Sigmoid colon (tissue), 7 donors: Measurements from ENCODE around the gene PLTP. TPM values are rescaled to one million over a fixed set of nuclear protein-coding genes. Genes with fewer than 3 reads are reported as not detected.

ENCODE experiments used
- DNase-seq: peaks from one replicate; pipeline ENCODE4 v3.0.0-alpha.2; 2019
- H3K27ac ChIP-seq, 4 donors: fragments of 200-600 bp; sonication (generic); one replicate each; pipeline ENCODE4 v1.5.1; 2016 to 2019; ENCODE audit warnings: mild to moderate bottlenecking in 1 of 4
- H3K27me3 ChIP-seq, 3 donors: fragments of 200-600 bp; sonication (generic); one replicate each; pipeline ENCODE4 v1.5.1; 2019; ENCODE audit warnings: mild to moderate bottlenecking in 1 of 3
- H3K36me3 ChIP-seq, 4 donors: fragments of 200-600 bp; sonication (generic); one replicate each; pipeline ENCODE4 v1.5.1; 2016 to 2019
- H3K4me1 ChIP-seq, 4 donors: fragments of 200-600 bp; sonication (generic); one replicate each; pipeline ENCODE4 v1.5.1; 2017 to 2019
- H3K4me3 ChIP-seq, 4 donors: fragments of 200-600 bp; sonication (generic); one replicate each; pipeline ENCODE4 v1.5.1; 2017 to 2019; ENCODE audit warnings: mild to moderate bottlenecking in 2 of 4, moderate library complexity in 1 of 4
- H3K9me3 ChIP-seq, 4 donors: fragments of 200-600 bp in 3 of 4; sonication (generic) in 3 of 4; one replicate each; pipeline versions ENCODE4 v1.5.1 to v1.6.1; 2013 to 2019
- CTCF ChIP-seq, 4 experiments: fragments of 450-650 bp in 3 of 4; fragments of 200-600 bp in 1 of 4; IDR thresholded peaks; one replicate each; pipeline ENCODE4 v1.5.1; 2016 to 2019; ENCODE audit warnings: antibody characterized with exemption in 4 of 4, mild to moderate bottlenecking in 3 of 4, moderate library complexity in 2 of 4
- EP300 ChIP-seq, 4 donors: sonication (generic); formaldehyde crosslinking; IDR thresholded peaks; one replicate each; pipeline ENCODE4 v1.6.1; 2017; ENCODE audit warnings: antibody characterized with exemption in 4 of 4
- POLR2A ChIP-seq, 2 donors: fragments of 450-650 bp; IDR thresholded peaks; one replicate each; pipeline ENCODE4 v1.6.1; 2016; ENCODE audit warnings: antibody characterized with exemption in 2 of 2, mild to moderate bottlenecking in 2 of 2, moderate library complexity in 2 of 2
- POLR2AphosphoS5 ChIP-seq, 4 donors: sonication (generic); formaldehyde crosslinking; IDR thresholded peaks; one replicate each; pipeline ENCODE4 v1.6.1; 2017; ENCODE audit warnings: antibody characterized with exemption in 4 of 4
- WGBS, 2 donors: extraction: QIAGEN DNeasy Blood & Tissue Kit; methylation state at CpG; one replicate each; pipeline ENCODE4 v1.1.7; 2013; 5-methylcytosine and 5-hydroxymethylcytosine counted together
- intact Hi-C: fragments of 100-400 bp; cut with DNase I; formaldehyde crosslinking; loops from one replicate; pipeline ENCODE4 v1.15.1; 2023
- polyA plus RNA-seq, 3 donors: library from polyadenylated mRNA; stranded (reverse); fragments of 200-250 nt; gene quantifications; one replicate each; pipeline ENCODE4 v1.2.3, GENCODE V29; 2013
- total RNA-seq, 4 donors: library from RNA; depleted of rRNA; stranded (reverse); fragments of >200 nt; gene quantifications; one replicate each; pipeline ENCODE4 v1.1.0, GENCODE V29; 2016
- donor health status: healthy with polysubstance abuse.
- donor health status: Bipolar disorder and iron deficiency.
- donor health status: healthy.

PLTP gene
- total and polyA plus RNA-seq, 7 donors, result 36.6 to 296 (median 68.7) TPM

GRCh38 chr20:45937765-45938164 lies 25.8 kb upstream of the PLTP start:
- H3K4me3 ChIP-seq, result no peak overlapping the region
- no peaks in the 10 kb centered on the region for H3K9me3 ChIP-seq
- WGBS, 2 donors, result 63 to 81% methylated on average over 2 of the region's 2 CpGs
- intact Hi-C loops, result loop anchor here (10.0 kb wide), 2 partner anchors 123 to 573 kb away; partner anchors contain the start of genes SYS1 and UBE2C
- no peak for DNase-seq
- peaks cover 36 to 54% (median 39%) of the 10 kb centered on the region in 4 donors for H3K36me3 ChIP-seq
- H3K4me1 ChIP-seq, result peaks cover 0 to 34% (median 21%) of the 10 kb centered on the region in 4 donors
- H3K27me3 ChIP-seq, result no peaks in the 10 kb centered on the region
- peak overlapping the region in 1 of 4 donors; percentile 100 for H3K27ac ChIP-seq
- TF ChIP-seq EP300 (IDR thresholded peaks at IDR 0.05) (no peak), POLR2A (IDR thresholded peaks at IDR 0.05) (no peak), POLR2AphosphoS5 (IDR thresholded peaks at IDR 0.05) (no peak), CTCF (IDR thresholded peaks at IDR 0.05) (no peak)

GRCh38 chr20:45935416-45936046 lies 23.6 kb upstream of the PLTP start:
- no peak for DNase-seq
- Histone ChIP-seq H3K9me3 (no peaks in the 10 kb centered on the region), H3K4me1 (peaks cover 0 to 35% (median 22%) of the 10 kb centered on the region in 4 donors), H3K27ac (peak overlapping the region; percentile 98 to 100 (median 100)), H3K36me3 (peaks cover 22 to 33% (median 30%) of the 10 kb centered on the region in 4 donors), H3K4me3 (peak overlapping the region; percentile 57 to 100 (median 96)), H3K27me3 (no peaks in the 10 kb centered on the region)
- intact Hi-C loops, result loop anchor here (1.0 to 10.0 kb wide), 4 partner anchors 37 to 571 kb away; partner anchors contain the start of genes CTSA, NEURL2, SYS1 and UBE2C
- TF ChIP-seq EP300 (IDR thresholded peaks at IDR 0.05) (no peak), POLR2A (IDR thresholded peaks at IDR 0.05) (peak; percentile 61 to 66)
- 11 to 13% methylated on average over 21 of the region's 21 CpGs for WGBS, 2 donors

GRCh38 chr20:45934586-45935415 lies 22.8 kb upstream of the PLTP start, which contains the start of gene PCIF1:
PCIF1 (plus strand) TSS chr20:45934683; CDS start chr20:45939000, 4,317 bp downstream.
- TF ChIP-seq POLR2AphosphoS5 (IDR thresholded peaks at IDR 0.05), result peak; percentile 99 to 100 (median 100)
- TF ChIP-seq EP300 (IDR thresholded peaks at IDR 0.05), result no peak
- peak; percentile 88 to 90 for TF ChIP-seq POLR2A (IDR thresholded peaks at IDR 0.05)
- TF ChIP-seq CTCF (IDR thresholded peaks at IDR 0.05), result no peak
- intact Hi-C loops, result loop anchor here (1.0 to 10.0 kb wide), 4 partner anchors 38 to 570 kb away; partner anchors contain the start of genes CTSA, NEURL2, SYS1 and UBE2C
- Histone ChIP-seq H3K27me3 (no peaks in the 10 kb centered on the region), H3K4me1 (peaks cover 0 to 35% (median 22%) of the 10 kb centered on the region in 4 donors), H3K36me3 (peaks cover 14 to 26% (median 23%) of the 10 kb centered on the region in 4 donors), H3K27ac (peak within 1 kb of the TSS; percentile 98 to 100 (median 100)), H3K9me3 (no peaks in the 10 kb centered on the region), H3K4me3 (peak within 1 kb of the TSS; percentile 96 to 100 (median 98))
- peak; percentile 99 for DNase-seq
- 0 to 1% methylated on average over 102 of the region's 102 CpGs for WGBS, 2 donors

GRCh38 chr20:45934046-45934585 lies 22.2 kb upstream of the PLTP start:
- intact Hi-C loops, result loop anchor here (2.0 to 10.0 kb wide), 3 partner anchors 43 to 569 kb away; partner anchors contain the start of genes CTSA, NEURL2, SYS1 and UBE2C
- peak; percentile 90 for DNase-seq

More at GRCh38 chr20:45934046-45934585, 22.2 kb upstream of the PLTP start:
- Histone ChIP-seq H3K36me3 (peaks cover 8 to 19% (median 16%) of the 10 kb centered on the region in 4 donors), H3K4me1 (peaks cover 0 to 35% (median 22%) of the 10 kb centered on the region in 4 donors), H3K4me3 (peak overlapping the region; percentile 96 to 100 (median 98)), H3K27me3 (no peaks in the 10 kb centered on the region), H3K9me3 (no peaks in the 10 kb centered on the region), H3K27ac (peak overlapping the region; percentile 98 to 100 (median 100))
- WGBS, 2 donors, result 0% methylated on average over 34 of the region's 34 CpGs
- no peak for TF ChIP-seq POLR2A (IDR thresholded peaks at IDR 0.05)
- no peak for TF ChIP-seq EP300 (IDR thresholded peaks at IDR 0.05)
- no peak for TF ChIP-seq CTCF (IDR thresholded peaks at IDR 0.05)
- TF ChIP-seq POLR2AphosphoS5 (IDR thresholded peaks at IDR 0.05), result no peak
